Testis (tissue), 3 donors: ENCODE data around the gene TOR1AIP2. TPM values are rescaled to one million over a fixed set of nuclear protein-coding genes. Genes with fewer than 3 reads are reported as not detected.

Experiments
- DNase-seq: peaks from one replicate; pipeline ENCODE4 v3.0.0-alpha.2; 2019
- H3K27ac ChIP-seq, 2 donors: fragments of 200-600 bp; sonication (generic); one replicate each; pipeline ENCODE4 v1.5.1; 2019
- H3K27me3 ChIP-seq: fragments of 200-600 bp; sonication (generic); one replicate; pipeline ENCODE4 v1.5.1; 2019
- H3K36me3 ChIP-seq: fragments of 200-600 bp; sonication (generic); one replicate; pipeline ENCODE4 v1.5.1; 2017; ENCODE audit warnings: low read depth; ENCODE audit errors: missing control alignments
- H3K4me1 ChIP-seq: fragments of 200-600 bp; sonication (generic); one replicate; pipeline ENCODE4 v1.5.1; 2019
- H3K4me3 ChIP-seq, 2 donors: fragments of 200-600 bp; sonication (generic); one replicate each; pipeline ENCODE4 v1.5.1; 2017 to 2019
- H3K9me3 ChIP-seq: fragments of 200-600 bp; sonication (generic); one replicate; pipeline ENCODE4 v1.5.1; 2017
- POLR2A ChIP-seq: fragments of 450-650 bp; IDR thresholded peaks from one replicate; pipeline ENCODE4 v1.6.1; 2017; ENCODE audit warnings: antibody characterized with exemption, mild to moderate bottlenecking, moderate library complexity
- WGBS, 2 donors: methylation state at CpG; one replicate each; pipeline ENCODE4 v1.1.5; 2018; 5-methylcytosine and 5-hydroxymethylcytosine counted together
- intact Hi-C: fragments of 100-400 bp; cut with DNase I; formaldehyde crosslinking; loops from one replicate; pipeline ENCODE4 v1.15.1; 2023; ENCODE audit warnings: low total_unique reads
- polyA plus RNA-seq: library from polyadenylated mRNA; stranded (reverse); fragments of 350-450 nt; fragmentation: Illumina TruSeq; extraction: RNeasy Lipid Tissue Mini Kit (QIAGEN cat#74804); gene quantifications from one replicate; pipeline ENCODE4 v1.2.3, GENCODE V29; 2014; ENCODE audit warnings: low read depth, low replicate concordance; ENCODE audit not compliant: insufficient read depth
- total RNA-seq, 2 donors: library from RNA; depleted of rRNA; stranded (reverse); fragments of >200 nt; gene quantifications; one replicate each; pipeline ENCODE4 v1.2.3, GENCODE V29; 2016
- TF ChIP-seq, protein P1 (sequence below), 3 experiments: fragments of 450-650 bp in 2 of 3; fragments of 200-600 bp in 1 of 3; sonication (generic) in 1 of 3; IDR thresholded peaks; one replicate each; pipeline ENCODE4 v1.5.1; 2016 to 2019; ENCODE audit warnings: antibody characterized with exemption in 3 of 3, mild to moderate bottlenecking in 2 of 3, moderate library complexity in 1 of 3

Gene TOR1AIP2
- total and polyA plus RNA-seq, 3 donors from 2014 or later, result 25.9 to 90.4 (median 71.5) TPM

DNA sequence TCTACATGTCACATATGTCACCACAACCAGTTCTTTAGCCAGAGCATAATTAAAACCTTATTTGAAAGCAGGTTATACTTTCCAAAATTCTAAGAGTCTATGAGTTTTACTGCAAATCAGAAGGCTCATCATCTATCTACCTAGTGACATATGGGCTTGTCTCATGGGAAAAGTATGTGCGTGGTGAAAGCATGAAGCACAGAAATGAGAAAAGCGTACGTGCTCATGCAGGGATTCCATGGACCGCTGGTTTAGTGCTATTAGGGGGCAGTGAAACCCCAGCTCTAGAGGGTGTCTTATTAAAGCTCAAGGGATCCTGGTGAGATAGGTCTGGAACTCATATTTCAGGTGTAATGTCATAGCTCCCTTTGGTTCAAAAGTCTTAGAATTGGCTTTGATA is 84.3 kb downstream of the TOR1AIP2 start:
- H3K27me3 ChIP-seq, result no peaks in the 10 kb centered on the region
- no peak overlapping the region for H3K4me3 ChIP-seq
- intact Hi-C loops, result no loop called here
- H3K4me1 ChIP-seq, result peaks cover 5% of the 10 kb centered on the region
- TF ChIP-seq, protein P1, sequence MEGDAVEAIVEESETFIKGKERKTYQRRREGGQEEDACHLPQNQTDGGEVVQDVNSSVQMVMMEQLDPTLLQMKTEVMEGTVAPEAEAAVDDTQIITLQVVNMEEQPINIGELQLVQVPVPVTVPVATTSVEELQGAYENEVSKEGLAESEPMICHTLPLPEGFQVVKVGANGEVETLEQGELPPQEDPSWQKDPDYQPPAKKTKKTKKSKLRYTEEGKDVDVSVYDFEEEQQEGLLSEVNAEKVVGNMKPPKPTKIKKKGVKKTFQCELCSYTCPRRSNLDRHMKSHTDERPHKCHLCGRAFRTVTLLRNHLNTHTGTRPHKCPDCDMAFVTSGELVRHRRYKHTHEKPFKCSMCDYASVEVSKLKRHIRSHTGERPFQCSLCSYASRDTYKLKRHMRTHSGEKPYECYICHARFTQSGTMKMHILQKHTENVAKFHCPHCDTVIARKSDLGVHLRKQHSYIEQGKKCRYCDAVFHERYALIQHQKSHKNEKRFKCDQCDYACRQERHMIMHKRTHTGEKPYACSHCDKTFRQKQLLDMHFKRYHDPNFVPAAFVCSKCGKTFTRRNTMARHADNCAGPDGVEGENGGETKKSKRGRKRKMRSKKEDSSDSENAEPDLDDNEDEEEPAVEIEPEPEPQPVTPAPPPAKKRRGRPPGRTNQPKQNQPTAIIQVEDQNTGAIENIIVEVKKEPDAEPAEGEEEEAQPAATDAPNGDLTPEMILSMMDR (IDR thresholded peaks at IDR 0.05), result no peak
- no peak for TF ChIP-seq POLR2A
- H3K9me3 ChIP-seq, result no peaks in the 10 kb centered on the region
- H3K36me3 ChIP-seq, result no peaks in the 10 kb centered on the region
- H3K27ac ChIP-seq, result no peak overlapping the region
- 94 to 95% methylated on average over 4 of the region's 4 CpGs for WGBS, 2 donors
- DNase-seq, result no peak

Other genes starting within 250 kb of the TOR1AIP2 start
- 1 to 10 TPM; 3.5 to 6.0 TPM for gene FAM163A, start 134.5 kb downstream of the TOR1AIP2 start, total RNA-seq
- gene FAM163A, start 134.5 kb downstream of the TOR1AIP2 start, polyA plus RNA-seq, result 6.6 TPM
- 10 to 100 TPM; 62.7 to 63.7 TPM for gene TOR1AIP1, start 4.5 kb upstream of the TOR1AIP2 start, total RNA-seq
- 72.3 TPM for gene TOR1AIP1, start 4.5 kb upstream of the TOR1AIP2 start, polyA plus RNA-seq
- 100 to 1,000 TPM; 104 to 177 TPM for gene CEP350, start 77.0 kb upstream of the TOR1AIP2 start, total RNA-seq
- 89.4 TPM for gene CEP350, start 77.0 kb upstream of the TOR1AIP2 start, polyA plus RNA-seq